GM20431 (cell line): ENCODE measurements around the gene CLDN5.
"Not testable (repeated sequence)": the region's sequence is repeated elsewhere in the genome, so short reads cannot be mapped to it uniquely, and the experiment has no call there.

ENCODE experiments used
- in situ Hi-C: fragments of 300-500 bp; cut with MseI, MboI; formaldehyde crosslinking; loops from one replicate; pipeline ENCODE4 v1.15.0; 2020; ENCODE audit warnings: low sequenced_read_pairs; ENCODE audit not compliant: unreplicated experiment

Gene CLDN5

GRCh38 chr22:19548964-19549363, 24.8 kb upstream of the CLDN5 start:
- in situ Hi-C loops: no loop called here

- in situ Hi-C loops: not testable (repeated sequence)
These were observed 24.2 kb upstream of the CLDN5 start for GRCh38 chr22:19548427-19548826.

- in situ Hi-C loops: no loop called here
These were observed 23.4 kb upstream of the CLDN5 start for GRCh38 chr22:19547620-19548019.

- in situ Hi-C loops: no loop called here
These were observed 22.5 kb upstream of the CLDN5 start for GRCh38 chr22:19546680-19547079.

GRCh38 chr22:19545935-19546207, 21.7 kb upstream of the CLDN5 start:
- in situ Hi-C loops: no loop called here

GRCh38 chr22:19543970-19544708, 19.9 kb upstream of the CLDN5 start:
- in situ Hi-C loops: no loop called here

GRCh38 chr22:19540394-19540793, 16.2 kb upstream of the CLDN5 start:
- in situ Hi-C loops: no loop called here

GRCh38 chr22:19537941-19538488, 13.8 kb upstream of the CLDN5 start:
- in situ Hi-C loops: no loop called here

GRCh38 chr22:19536564-19536963, 12.4 kb upstream of the CLDN5 start:
- in situ Hi-C loops: no loop called here

GRCh38 chr22:19535001-19535400, 10.8 kb upstream of the CLDN5 start:
- in situ Hi-C loops: no loop called here

- in situ Hi-C loops: no loop called here
These were observed 9.6 kb upstream of the CLDN5 start for GRCh38 chr22:19533857-19534256.

GRCh38 chr22:19533049-19533626, 8.9 kb upstream of the CLDN5 start:
- in situ Hi-C loops: no loop called here

- in situ Hi-C loops: not testable (repeated sequence)
These were observed 7.1 kb upstream of the CLDN5 start for GRCh38 chr22:19531327-19531726.

GRCh38 chr22:19530751-19531150, 6.5 kb upstream of the CLDN5 start:
- in situ Hi-C loops: no loop called here

GRCh38 chr22:19529811-19530210, 5.6 kb upstream of the CLDN5 start:
- in situ Hi-C loops: no loop called here

GRCh38 chr22:19527861-19528417, 3.7 kb upstream of the CLDN5 start:
- in situ Hi-C loops: no loop called here

- in situ Hi-C loops: no loop called here
These were observed 3.1 kb upstream of the CLDN5 start for GRCh38 chr22:19527321-19527721.

GRCh38 chr22:19526702-19527111, 2.5 kb upstream of the CLDN5 start:
- in situ Hi-C loops: no loop called here

GRCh38 chr22:19526076-19526701, 2.0 kb upstream of the CLDN5 start:
- in situ Hi-C loops: no loop called here

- in situ Hi-C loops: no loop called here
These were observed 1.5 kb upstream of the CLDN5 start for GRCh38 chr22:19525666-19526065.

GRCh38 chr22:19525116-19525660, 978 bp upstream of the CLDN5 start:
- in situ Hi-C loops: no loop called here
